Spleen (tissue), 11 donors: ENCODE results near the gene GARIN6. TPM values are rescaled to one million over a fixed set of nuclear protein-coding genes. Genes with fewer than 3 reads are reported as not detected.

Source experiments
- DNase-seq: peaks from one replicate; pipeline ENCODE4 v3.0.0-alpha.2; 2020
- H3K27ac ChIP-seq, 8 donors: fragments of 200-600 bp; sonication (generic) in 7 of 8; 1 replicate in 4 of 8; 2 replicates in 4 of 8; pipeline versions ENCODE4 v1.5.0 to v1.8.0; 2016 to 2021; ENCODE audit warnings: inconsistent platforms in 4 of 8, mild to moderate bottlenecking in 4 of 8, moderate library complexity in 1 of 8
- H3K27me3 ChIP-seq, 7 donors: fragments of 200-600 bp; sonication (generic) in 6 of 7; replicated peaks in 1 of 7; 1 replicate in 4 of 7; 2 replicates in 3 of 7; pipeline versions ENCODE4 v1.5.0 to v1.8.0; 2016 to 2021; ENCODE audit warnings: inconsistent platforms in 3 of 7, mild to moderate bottlenecking in 1 of 7
- H3K36me3 ChIP-seq, 6 donors: fragments of 200-600 bp; sonication (generic) in 5 of 6; 1 replicate in 4 of 6; 2 replicates in 2 of 6; pipeline versions ENCODE4 v1.5.0 to v1.8.0; 2016 to 2021; ENCODE audit warnings: inconsistent platforms in 2 of 6
- H3K4me1 ChIP-seq, 6 donors: fragments of 200-600 bp; sonication (generic) in 5 of 6; 1 replicate in 3 of 6; 2 replicates in 3 of 6; pipeline versions ENCODE4 v1.5.0 to v1.8.0; 2016 to 2021; ENCODE audit warnings: inconsistent platforms in 3 of 6
- H3K4me3 ChIP-seq, 8 donors: fragments of 200-600 bp; sonication (generic) in 7 of 8; 1 replicate in 4 of 8; 2 replicates in 4 of 8; pipeline versions ENCODE4 v1.5.0 to v1.8.0; 2016 to 2021; ENCODE audit warnings: inconsistent platforms in 4 of 8, mild to moderate bottlenecking in 4 of 8, moderate library complexity in 2 of 8
- H3K9me3 ChIP-seq, 8 donors: fragments of 200-600 bp; sonication (generic) in 7 of 8; 1 replicate in 4 of 8; 2 replicates in 4 of 8; pipeline versions ENCODE4 v1.5.0 to v1.8.0; 2016 to 2021; ENCODE audit warnings: inconsistent platforms in 4 of 8
- POLR2A ChIP-seq, 3 donors: fragments of 450-650 bp; IDR thresholded peaks; one replicate each; pipeline ENCODE4 v1.5.1; 2017; ENCODE audit warnings: antibody characterized with exemption in 3 of 3, mild to moderate bottlenecking in 1 of 3
- POLR2AphosphoS5 ChIP-seq, 3 donors: sonication (generic); formaldehyde crosslinking; IDR thresholded peaks; one replicate each; pipeline ENCODE4 v1.5.1; 2017; ENCODE audit warnings: antibody characterized with exemption in 3 of 3
- WGBS, 5 donors: extraction: QIAGEN DNeasy Blood & Tissue Kit in 3 of 5; methylation state at CpG; one replicate each; pipeline versions ENCODE4 v1.1.5 to v1.1.7; 2013 to 2018; 5-methylcytosine and 5-hydroxymethylcytosine counted together
- intact Hi-C: fragments of 100-400 bp; cut with DNase I; formaldehyde crosslinking; loops from one replicate; pipeline ENCODE4 v1.15.0; 2023; ENCODE audit warnings: low total_unique reads
- polyA plus RNA-seq, 3 donors: library from polyadenylated mRNA; stranded (reverse); fragments of 200-250 nt; gene quantifications; one replicate each; pipeline ENCODE4 v1.2.1, GENCODE V29; 2013
- total RNA-seq, 7 donors: library from RNA; depleted of rRNA in 3 of 7; stranded (reverse); fragments of >200 nt in 3 of 7; fragmentation: NEBNext Ultra II Directional in 4 of 7; extraction: Animal tissue kit (Norgen Biotek cat#: 25700) in 4 of 7; gene quantifications; one replicate each; pipeline versions ENCODE4 v1.1.0 to v1.2.1, GENCODE V29; 2016 to 2021
- TF ChIP-seq, protein P1 (sequence below), 11 experiments: fragments of 200-600 bp in 7 of 11; fragments of 450-650 bp in 4 of 11; sonication (generic) in 4 of 11; IDR thresholded peaks in 8 of 11; conservative IDR thresholded peaks in 3 of 11; 1 replicate in 7 of 11; 2 replicates in 4 of 11; pipeline versions ENCODE4 v1.4.0 to v1.8.0; 2016 to 2021; ENCODE audit warnings: antibody characterized with exemption in 11 of 11, inconsistent platforms in 4 of 11, mild to moderate bottlenecking in 1 of 11
- donor health status: healthy with polysubstance abuse.
- donor health status: DM: no; HTN: no; CAD: no; lungs with moderate emphysema.
- donor health status: DM: no; HTN: no; CAD: no.
- donor health status: Bipolar disorder and iron deficiency.
- donor health status: healthy.
- donor health status: DM: no; HTN: no; CAD: no.
- donor health status: DM: yes; HTN: yes; CAD: no.

GARIN6 gene
- total and polyA plus RNA-seq, 10 donors: not detected

DNA sequence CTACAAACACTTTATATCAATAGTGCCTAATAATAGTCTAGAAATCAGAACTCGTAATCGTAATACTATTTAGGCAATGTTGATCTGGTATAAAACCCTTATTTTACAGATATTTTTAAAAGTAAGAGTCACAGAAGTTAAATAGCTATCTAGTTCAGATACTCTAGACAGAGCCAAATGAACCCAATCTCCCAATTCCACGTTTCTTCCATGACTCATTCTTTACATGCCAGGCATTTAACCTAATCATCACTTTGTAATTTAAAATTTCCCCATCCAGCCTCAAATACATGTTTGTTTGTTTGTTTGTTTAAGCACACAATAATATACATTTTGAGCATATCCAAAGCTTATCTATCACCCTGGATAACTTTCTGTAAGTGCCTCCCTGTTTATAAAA lies 36.4 kb upstream of the GARIN6 start:
- Histone ChIP-seq H3K4me1 (no peaks in the 10 kb centered on the region), H3K9me3 (peaks cover 0 to under 1% (median 0%) of the 10 kb centered on the region in 8 donors), H3K27ac (no peak overlapping the region), H3K36me3 (no peaks in the 10 kb centered on the region), H3K27me3 (no peaks in the 10 kb centered on the region), H3K4me3 (no peak overlapping the region)
- WGBS, 5 donors: 60 to 70% (median 65%) methylated on average over 3 of the region's 3 CpGs
- no peak for DNase-seq
- no peak for TF ChIP-seq POLR2A (IDR thresholded peaks at IDR 0.05)
- TF ChIP-seq, protein P1, sequence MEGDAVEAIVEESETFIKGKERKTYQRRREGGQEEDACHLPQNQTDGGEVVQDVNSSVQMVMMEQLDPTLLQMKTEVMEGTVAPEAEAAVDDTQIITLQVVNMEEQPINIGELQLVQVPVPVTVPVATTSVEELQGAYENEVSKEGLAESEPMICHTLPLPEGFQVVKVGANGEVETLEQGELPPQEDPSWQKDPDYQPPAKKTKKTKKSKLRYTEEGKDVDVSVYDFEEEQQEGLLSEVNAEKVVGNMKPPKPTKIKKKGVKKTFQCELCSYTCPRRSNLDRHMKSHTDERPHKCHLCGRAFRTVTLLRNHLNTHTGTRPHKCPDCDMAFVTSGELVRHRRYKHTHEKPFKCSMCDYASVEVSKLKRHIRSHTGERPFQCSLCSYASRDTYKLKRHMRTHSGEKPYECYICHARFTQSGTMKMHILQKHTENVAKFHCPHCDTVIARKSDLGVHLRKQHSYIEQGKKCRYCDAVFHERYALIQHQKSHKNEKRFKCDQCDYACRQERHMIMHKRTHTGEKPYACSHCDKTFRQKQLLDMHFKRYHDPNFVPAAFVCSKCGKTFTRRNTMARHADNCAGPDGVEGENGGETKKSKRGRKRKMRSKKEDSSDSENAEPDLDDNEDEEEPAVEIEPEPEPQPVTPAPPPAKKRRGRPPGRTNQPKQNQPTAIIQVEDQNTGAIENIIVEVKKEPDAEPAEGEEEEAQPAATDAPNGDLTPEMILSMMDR (IDR thresholded peaks at IDR 0.05 in 8 of 11, conservative IDR thresholded peaks at IDR 0.05 in 3 of 11): no peak
- no peak for TF ChIP-seq POLR2AphosphoS5 (IDR thresholded peaks at IDR 0.05)
- intact Hi-C loops: no loop called here

GRCh38 chr12:99611599-99611998 lies 36.0 kb upstream of the GARIN6 start:
- no peaks in the 10 kb centered on the region for H3K27me3 ChIP-seq
- WGBS, 5 donors: 82 to 93% (median 86%) methylated on average over 3 of the region's 3 CpGs
- H3K36me3 ChIP-seq: no peaks in the 10 kb centered on the region
- no peaks in the 10 kb centered on the region for H3K4me1 ChIP-seq
- H3K9me3 ChIP-seq: peaks cover 0 to 3% (median 0%) of the 10 kb centered on the region in 8 donors
- intact Hi-C loops: no loop called here
- H3K27ac ChIP-seq: no peak overlapping the region
- TF ChIP-seq, protein P1 (IDR thresholded peaks at IDR 0.05 in 8 of 11, conservative IDR thresholded peaks at IDR 0.05 in 3 of 11): no peak
- no peak for TF ChIP-seq POLR2A (IDR thresholded peaks at IDR 0.05)
- TF ChIP-seq POLR2AphosphoS5 (IDR thresholded peaks at IDR 0.05): no peak
- no peak overlapping the region for H3K4me3 ChIP-seq
- DNase-seq: no peak

DNA sequence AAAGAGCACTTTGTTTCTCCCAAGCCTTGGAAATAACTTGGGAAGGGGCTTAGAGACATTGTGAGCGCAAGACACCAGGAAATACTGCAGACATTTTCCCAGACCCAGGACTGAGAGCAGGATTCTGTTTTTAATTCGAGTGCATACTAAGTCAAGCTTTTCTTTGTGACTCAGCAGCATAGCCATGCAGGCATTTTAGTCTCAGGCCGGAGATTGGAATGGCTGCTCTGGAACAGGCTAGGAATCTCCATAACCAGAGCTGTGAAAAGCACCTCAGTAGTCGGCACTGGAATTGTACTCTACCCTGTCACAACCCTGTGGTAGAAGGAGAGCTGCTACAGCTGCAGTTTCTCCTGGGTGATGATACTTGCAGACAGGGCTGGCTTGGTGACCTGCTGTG lies 28.9 kb upstream of the GARIN6 start:
- Histone ChIP-seq H3K27me3 (no peaks in the 10 kb centered on the region), H3K4me3 (no peak overlapping the region), H3K4me1 (no peaks in the 10 kb centered on the region), H3K27ac (no peak overlapping the region), H3K36me3 (no peaks in the 10 kb centered on the region), H3K9me3 (peaks cover 0 to 47% (median 28%) of the 10 kb centered on the region in 8 donors)
- TF ChIP-seq, protein P1 (IDR thresholded peaks at IDR 0.05 in 8 of 11, conservative IDR thresholded peaks at IDR 0.05 in 3 of 11): no peak
- no peak for TF ChIP-seq POLR2A (IDR thresholded peaks at IDR 0.05)
- TF ChIP-seq POLR2AphosphoS5 (IDR thresholded peaks at IDR 0.05): no peak
- DNase-seq: no peak
- intact Hi-C loops: no loop called here
- 78 to 90% (median 87%) methylated on average over 4 of the region's 4 CpGs for WGBS, 5 donors

- WGBS, 5 donors: 54 to 67% (median 61%) methylated on average over 7 of the region's 7 CpGs
- H3K4me3 ChIP-seq: no peak overlapping the region
- no peak for DNase-seq
Observed at GRCh38 chr12:99619389-99620158, 28.0 kb upstream of the GARIN6 start.

More at GRCh38 chr12:99619389-99620158, 28.0 kb upstream of the GARIN6 start:
- no peaks in the 10 kb centered on the region for H3K36me3 ChIP-seq
- TF ChIP-seq POLR2A (IDR thresholded peaks at IDR 0.05): no peak
- TF ChIP-seq, protein P1 (IDR thresholded peaks at IDR 0.05 in 8 of 11, conservative IDR thresholded peaks at IDR 0.05 in 3 of 11): peak in 5 of 11 experiments; percentile 28 to 36 (median 31)
- no peaks in the 10 kb centered on the region for H3K4me1 ChIP-seq
- peaks cover 0 to 47% (median 31%) of the 10 kb centered on the region in 8 donors for H3K9me3 ChIP-seq
- intact Hi-C loops: no loop called here
- no peaks in the 10 kb centered on the region for H3K27me3 ChIP-seq
- H3K27ac ChIP-seq: no peak overlapping the region
